Heart left ventricle (tissue), 16 donors: ENCODE data around the gene POU2AF2. TPM values are rescaled to one million over a fixed set of nuclear protein-coding genes. Genes with fewer than 3 reads are reported as not detected.

Experiments used
- ATAC-seq, 4 donors: fragments of 200-7000 bp; cut with Tn5 transposase; one replicate each; pipeline ENCODE4 v1.9.1; 2020 to 2022; ENCODE audit warnings: moderate library complexity in 4 of 4, mild to moderate bottlenecking in 3 of 4, moderate number of reproducible peaks in 1 of 4
- DNase-seq, 5 donors: peaks; one replicate each; pipeline ENCODE4 v3.0.0-alpha.2; 2020
- H3K27ac ChIP-seq, 12 donors: fragments of 200-600 bp; sonication (generic) in 4 of 12; one replicate each; pipeline versions ENCODE4 v1.5.0 to v1.8.0; 2016 to 2022; ENCODE audit warnings: mild to moderate bottlenecking in 2 of 12
- H3K27me3 ChIP-seq, 9 donors: fragments of 200-600 bp; sonication (generic) in 2 of 9; one replicate each; pipeline versions ENCODE4 v1.5.1 to v1.8.0; 2016 to 2022; ENCODE audit warnings: mild to moderate bottlenecking in 3 of 9
- H3K36me3 ChIP-seq, 9 donors: fragments of 200-600 bp; sonication (generic) in 2 of 9; one replicate each; pipeline versions ENCODE4 v1.5.0 to v1.8.0; 2018 to 2022; ENCODE audit warnings: mild to moderate bottlenecking in 2 of 9
- H3K4me1 ChIP-seq, 12 donors: fragments of 200-600 bp; sonication (generic) in 4 of 12; one replicate each; pipeline versions ENCODE4 v1.5.0 to v1.8.0; 2016 to 2022; ENCODE audit warnings: mild to moderate bottlenecking in 3 of 12
- H3K4me3 ChIP-seq, 12 donors: fragments of 200-600 bp; sonication (generic) in 4 of 12; one replicate each; pipeline versions ENCODE4 v1.5.0 to v1.8.0; 2017 to 2022; ENCODE audit warnings: mild to moderate bottlenecking in 9 of 12, moderate library complexity in 4 of 12
- H3K9me3 ChIP-seq, 12 donors: fragments of 200-600 bp; sonication (generic) in 4 of 12; one replicate each; pipeline versions ENCODE4 v1.5.0 to v1.8.0; 2016 to 2022; ENCODE audit warnings: mild to moderate bottlenecking in 1 of 12
- CTCF ChIP-seq, 12 donors: fragments of 200-600 bp; sonication (generic) in 4 of 12; IDR thresholded peaks; one replicate each; pipeline versions ENCODE4 v1.5.0 to v1.8.0; 2018 to 2022; ENCODE audit warnings: antibody characterized with exemption in 12 of 12, mild to moderate bottlenecking in 5 of 12
- POLR2A ChIP-seq, 2 donors: fragments of 450-650 bp; IDR thresholded peaks; one replicate each; pipeline ENCODE4 v1.6.1; 2017; ENCODE audit warnings: antibody characterized with exemption in 2 of 2, mild to moderate bottlenecking in 2 of 2, moderate library complexity in 2 of 2
- WGBS, 4 donors: extraction: QIAGEN DNeasy Blood & Tissue Kit in 2 of 4; methylation state at CpG; one replicate each; pipeline versions ENCODE4 v1.1.5 to v1.1.7; 2013 to 2018; 5-methylcytosine and 5-hydroxymethylcytosine counted together
- intact Hi-C, 10 donors: fragments of 100-400 bp; cut with DNase I; formaldehyde crosslinking; loops; one replicate each; pipeline versions ENCODE4 v1.11.1 to v1.14.2; 2022
- polyA plus RNA-seq, 2 donors: library from polyadenylated mRNA; stranded (reverse); fragments of 200-250 nt; gene quantifications; one replicate each; pipeline ENCODE4 v1.2.3, GENCODE V29; 2013
- total RNA-seq, 9 donors: library from RNA; depleted of rRNA in 2 of 9; stranded (reverse); fragments of >200 nt in 2 of 9; fragmentation: NEBNext Ultra II Directional in 3 of 9; extraction: Animal tissue kit (Norgen Biotek cat#: 25700) in 3 of 9; gene quantifications; one replicate each; pipeline versions ENCODE4 v1.1.0 to v1.2.4, GENCODE V29; 2016 to 2023
- donor health status: ischemic (EF 13 %, LVEDD 7.1; RV severe dilation, severe dysfunction).
- donor health status: healthy with polysubstance abuse.
- donor health status: DM: no; HTN: yes; CAD: no.
- donor health status: DM: no; HTN: no; CAD: no.
- donor health status: ischemic (EF 25% LVEDD 6.9; RV normal size, moderate dysfunction).
- donor health status: ischemic (EF 25% LVEDD 5.7; RV mildly dilated, moderate dysfunction).
- donor health status: healthy.
- donor health status: DM: yes; HTN: yes; CAD: no.
- donor health status: ischemic (EF 35%, LVEDD 5.7; RV mildly dilated, moderate dysfunction).
- donor health status: nonischemic (EF 11% LVEDD 7.7; RV severe dilation, severe dysfunction).
- donor health status: DM: yes; HTN: yes; CAD: no.
- donor health status: PGD.
- donor health status: ischemic (EF 29% LVEDD 5.4; RV normal size, mild dysfunction).
- donor health status: nonischemic (EF 23%, LVEDD 6.1; RV moderate dilation, normal function).

POU2AF2 gene
- total and polyA plus RNA-seq, 11 donors: not detected

DNA sequence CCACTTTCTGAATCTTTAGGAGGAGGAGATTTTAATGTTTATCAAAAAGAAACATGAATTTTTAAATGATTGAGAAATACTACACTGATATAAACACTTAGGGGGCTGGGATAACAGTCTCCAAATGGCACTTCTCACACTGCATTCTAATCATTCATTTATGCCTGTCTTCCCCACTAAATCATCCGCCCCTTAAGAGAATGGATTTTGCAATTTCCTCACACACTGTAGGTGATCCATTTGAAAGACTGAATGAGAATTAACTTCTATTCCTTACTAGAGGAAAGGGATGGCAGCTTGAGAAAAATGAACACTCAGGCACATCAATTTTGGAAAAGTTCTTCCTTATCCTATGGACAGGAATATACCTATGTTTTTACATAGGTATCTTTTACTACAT, 7.6 kb upstream of the POU2AF2 start:
- no peak for ATAC-seq
- H3K9me3 ChIP-seq: no peaks in the 10 kb centered on the region
- no peak overlapping the region for H3K27ac ChIP-seq
- WGBS, 4 donors: 76 to 92% (median 79%) methylated on average over 1 of the region's 1 CpG
- peaks cover 0 to 25% (median 4%) of the 10 kb centered on the region in 9 donors for H3K27me3 ChIP-seq
- DNase-seq: no peak
- no peaks in the 10 kb centered on the region for H3K4me1 ChIP-seq
- no peak overlapping the region for H3K4me3 ChIP-seq
- intact Hi-C loops: loop anchor here in 7 of 10 donors (10.0 kb wide), 6 partner anchors 523 to 1063 kb away; partner anchors contain the start of gene ARHGAP20 (in 2 of the 7)
- TF ChIP-seq POLR2A (IDR thresholded peaks at IDR 0.05): no peak
- no peak for TF ChIP-seq CTCF (IDR thresholded peaks at IDR 0.05)
- H3K36me3 ChIP-seq: no peaks in the 10 kb centered on the region

- Histone ChIP-seq H3K9me3 (no peaks in the 10 kb centered on the region), H3K27me3 (peaks cover 0 to 50% (median 8%) of the 10 kb centered on the region in 9 donors), H3K4me1 (no peaks in the 10 kb centered on the region), H3K36me3 (no peaks in the 10 kb centered on the region), H3K27ac (no peak overlapping the region), H3K4me3 (no peak overlapping the region)
- intact Hi-C loops: no loop called here
- TF ChIP-seq CTCF (IDR thresholded peaks at IDR 0.05) (no peak), POLR2A (IDR thresholded peaks at IDR 0.05) (no peak)
- 49 to 92% (median 66%) methylated on average over 1 of the region's 1 CpG for WGBS, 4 donors
- ATAC-seq (no peak), DNase-seq (no peak)
These were observed 1.4 kb downstream of the POU2AF2 start for GRCh38 chr11:111246956-111247355.

- Histone ChIP-seq H3K27me3 (peaks cover 0 to 28% (median 2%) of the 10 kb centered on the region in 9 donors), H3K4me3 (no peak overlapping the region), H3K9me3 (no peaks in the 10 kb centered on the region), H3K36me3 (no peaks in the 10 kb centered on the region), H3K4me1 (no peaks in the 10 kb centered on the region), H3K27ac (no peak overlapping the region)
- TF ChIP-seq POLR2A (IDR thresholded peaks at IDR 0.05) (no peak), CTCF (IDR thresholded peaks at IDR 0.05) (no peak)
- WGBS, 4 donors: 45 to 58% (median 50%) methylated on average over 2 of the region's 2 CpGs
- DNase-seq: no peak
- intact Hi-C loops: no loop called here
- no peak for ATAC-seq
These were observed 5.4 kb downstream of the POU2AF2 start for GRCh38 chr11:111250936-111251335.

DNA sequence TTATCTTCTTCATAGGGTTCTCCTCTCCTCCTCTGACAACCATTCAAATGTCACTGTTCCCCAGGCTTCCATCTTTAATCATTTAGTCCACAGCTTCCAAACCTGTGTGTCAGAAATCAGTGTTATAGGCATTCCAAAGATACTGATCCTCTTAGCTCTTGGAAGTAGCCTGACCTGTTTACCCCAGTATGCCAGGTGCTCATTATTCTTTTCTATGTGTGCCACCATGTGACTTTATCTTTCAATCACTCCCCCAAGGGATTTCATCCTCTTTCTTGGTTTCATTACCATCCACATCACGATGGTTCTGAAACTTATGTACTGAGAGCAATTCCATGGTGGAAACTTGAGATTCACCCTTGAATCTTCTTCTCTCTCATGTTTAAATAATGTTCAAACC, 7.6 kb downstream of the POU2AF2 start:
- TF ChIP-seq CTCF (IDR thresholded peaks at IDR 0.05): no peak
- TF ChIP-seq POLR2A (IDR thresholded peaks at IDR 0.05): no peak
- H3K27me3 ChIP-seq: peaks cover 0 to 38% (median 0%) of the 10 kb centered on the region in 9 donors
- DNase-seq (no peak), ATAC-seq (no peak)
- H3K27ac ChIP-seq: no peak overlapping the region
- intact Hi-C loops: no loop called here
- H3K4me1 ChIP-seq: no peaks in the 10 kb centered on the region
- H3K36me3 ChIP-seq: no peaks in the 10 kb centered on the region
- no peak overlapping the region for H3K4me3 ChIP-seq
- WGBS, 4 donors: 75 to 86% (median 84%) methylated on average over 1 of the region's 1 CpG
- H3K9me3 ChIP-seq: no peaks in the 10 kb centered on the region
